SJSA1 (cell line): ENCODE measurements around the gene STK38. TPM values are rescaled to one million over a fixed set of nuclear protein-coding genes. Genes with fewer than 3 reads are reported as not detected.
"Not testable (repeated sequence)": the region's sequence is repeated elsewhere in the genome, so short reads cannot be mapped to it uniquely, and the experiment has no call there.

Source experiments
- DNase-seq, 2 experiments: peaks; one replicate each; pipeline ENCODE4 v3.0.0-alpha.2; 2015 to 2020; ENCODE audit warnings: low spot score in 2 of 2, low read depth in 1 of 2
- H3K27ac ChIP-seq: fragments of 250-450 bp; sonication (Bioruptor Pico); 2 replicates; pipeline ENCODE4 v1.5.1; 2020; ENCODE audit warnings: mild to moderate bottlenecking, moderate library complexity
- H3K27me3 ChIP-seq: fragments of 250-450 bp; sonication (Bioruptor Pico); replicated peaks from 2 replicates; pipeline ENCODE4 v1.5.1; 2020; ENCODE audit warnings: mild to moderate bottlenecking, moderate library complexity
- H3K36me3 ChIP-seq: fragments of 250-450 bp; sonication (Bioruptor Pico); 2 replicates; pipeline ENCODE4 v1.5.1; 2020; ENCODE audit warnings: mild to moderate bottlenecking
- H3K4me1 ChIP-seq: fragments of 250-450 bp; sonication (Bioruptor Pico); replicated peaks from 2 replicates; pipeline ENCODE4 v1.6.1; 2021; ENCODE audit warnings: mild to moderate bottlenecking
- H3K4me3 ChIP-seq: fragments of 250-450 bp; sonication (Bioruptor Pico); 2 replicates; pipeline ENCODE4 v1.5.1; 2020; ENCODE audit warnings: mild to moderate bottlenecking
- H3K9me3 ChIP-seq: fragments of 250-450 bp; sonication (Bioruptor Pico); replicated peaks from 2 replicates; pipeline ENCODE4 v1.5.1; 2020; ENCODE audit warnings: mild to moderate bottlenecking
- total RNA-seq: library from RNA; depleted of rRNA; stranded (reverse); fragments of >200 nt; shearing (Covaris generic); gene quantifications from 2 replicates; pipeline ENCODE4 v1.2.3, GENCODE V29; 2014

STK38 gene
- total RNA-seq, 1 experiment from 2014 or later = 39.3 TPM

DNA sequence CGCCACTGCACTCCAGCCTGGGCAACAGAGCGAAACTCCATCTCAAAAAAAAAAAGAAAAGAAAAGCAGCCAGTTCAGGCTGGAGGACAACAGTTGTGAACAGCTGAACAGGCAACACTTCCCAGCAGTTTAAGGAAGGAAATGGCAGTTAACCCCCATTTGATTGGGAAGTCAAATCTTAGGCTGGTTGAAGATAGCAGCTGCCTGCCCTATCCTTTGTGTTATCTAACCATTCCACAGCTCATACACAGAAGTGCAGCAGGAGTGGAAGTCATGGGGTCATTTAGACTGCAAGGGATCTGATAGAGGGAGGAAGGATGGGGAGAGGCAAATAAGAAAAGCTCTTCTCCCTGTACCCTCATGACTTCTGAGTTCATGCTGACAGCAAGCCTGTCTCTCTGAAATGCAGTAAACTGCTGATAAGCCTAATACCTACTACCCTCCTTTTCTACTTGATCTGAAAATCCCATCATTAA lies 69.2 kb downstream of the STK38 start:
- Histone ChIP-seq H3K4me1 (0 out of 2 replicates have a peak, but pooled peaks cover 3% of the 10 kb centered on the region), H3K36me3 (peaks cover 63% of the 10 kb centered on the region), H3K4me3 (no peak overlapping the region), H3K27me3 (no peaks in the 10 kb centered on the region), H3K9me3 (no peaks in the 10 kb centered on the region), H3K27ac (no peak overlapping the region)
- DNase-seq = no peak

- Histone ChIP-seq H3K27me3 (no peaks in the 10 kb centered on the region), H3K27ac (no peak overlapping the region), H3K4me1 (0 out of 2 replicates have a peak, but pooled peaks cover 3% of the 10 kb centered on the region), H3K4me3 (no peak overlapping the region), H3K9me3 (no peaks in the 10 kb centered on the region), H3K36me3 (peaks cover 33% of the 10 kb centered on the region)
- DNase-seq = no peak
Observed at GRCh38 chr6:36469946-36470345, 77.3 kb downstream of the STK38 start.

- Histone ChIP-seq H3K4me3 (no peak overlapping the region), H3K27ac (no peak overlapping the region), H3K9me3 (no peaks in the 10 kb centered on the region), H3K4me1 (no peaks in the 10 kb centered on the region), H3K36me3 (peaks cover 28% of the 10 kb centered on the region), H3K27me3 (no peaks in the 10 kb centered on the region)
- DNase-seq = no peak
Observed at GRCh38 chr6:36469148-36469661, 78.1 kb downstream of the STK38 start.

- DNase-seq = no peak
- Histone ChIP-seq H3K27ac (no peak overlapping the region), H3K36me3 (peaks cover 22% of the 10 kb centered on the region), H3K9me3 (no peaks in the 10 kb centered on the region), H3K4me3 (no peak overlapping the region), H3K27me3 (no peaks in the 10 kb centered on the region), H3K4me1 (peaks cover 8% of the 10 kb centered on the region)
Observed at GRCh38 chr6:36467625-36468024, 79.7 kb downstream of the STK38 start.

GRCh38 chr6:36464233-36464632 lies 83.0 kb downstream of the STK38 start:
- DNase-seq = no peak
- H3K4me3 ChIP-seq = no peak overlapping the region

GRCh38 chr6:36463676-36464075 lies 83.6 kb downstream of the STK38 start:
- H3K27ac ChIP-seq = 0 out of 2 replicates have a peak overlapping the region, but pooled peaks have one; percentile 5
- DNase-seq = no peak

More at GRCh38 chr6:36464233-36464632, 83.0 kb downstream of the STK38 start:
- H3K27me3 ChIP-seq = no peaks in the 10 kb centered on the region
- peaks cover 4% of the 10 kb centered on the region; the same call in 1 of the 2 replicates for H3K36me3 ChIP-seq
- no peaks in the 10 kb centered on the region for H3K9me3 ChIP-seq
- H3K27ac ChIP-seq = 0 out of 2 replicates have a peak overlapping the region, but pooled peaks have one; percentile 5
- H3K4me1 ChIP-seq = peaks cover 8% of the 10 kb centered on the region

GRCh38 chr6:36461646-36462045 lies 85.6 kb downstream of the STK38 start:
- DNase-seq = no peak
- peaks cover 8% of the 10 kb centered on the region for H3K4me1 ChIP-seq
- H3K9me3 ChIP-seq = no peaks in the 10 kb centered on the region
- H3K27me3 ChIP-seq = no peaks in the 10 kb centered on the region
- H3K27ac ChIP-seq = no peak overlapping the region
- peaks cover 4% of the 10 kb centered on the region for H3K36me3 ChIP-seq
- H3K4me3 ChIP-seq = no peak overlapping the region

More at GRCh38 chr6:36463676-36464075, 83.6 kb downstream of the STK38 start:
- Histone ChIP-seq H3K9me3 (no peaks in the 10 kb centered on the region), H3K27me3 (no peaks in the 10 kb centered on the region), H3K4me3 (no peak overlapping the region), H3K36me3 (peaks cover 4% of the 10 kb centered on the region; the same call in 1 of the 2 replicates), H3K4me1 (peaks cover 8% of the 10 kb centered on the region)

GRCh38 chr6:36460916-36461315 lies 86.4 kb downstream of the STK38 start:
- DNase-seq = no peak
- peaks cover 7% of the 10 kb centered on the region for H3K36me3 ChIP-seq
- H3K9me3 ChIP-seq = no peaks in the 10 kb centered on the region
- no peak overlapping the region for H3K27ac ChIP-seq
- peaks cover 8% of the 10 kb centered on the region for H3K4me1 ChIP-seq
- H3K4me3 ChIP-seq = no peak overlapping the region
- H3K27me3 ChIP-seq = no peaks in the 10 kb centered on the region

- no peak for DNase-seq
- H3K4me1 ChIP-seq = peaks cover 8% of the 10 kb centered on the region
Observed at GRCh38 chr6:36459501-36459900, 87.8 kb downstream of the STK38 start.

GRCh38 chr6:36455486-36456027 lies 91.7 kb downstream of the STK38 start:
- Histone ChIP-seq H3K27me3 (no peaks in the 10 kb centered on the region), H3K27ac (no peak overlapping the region), H3K36me3 (peaks cover 34% of the 10 kb centered on the region), H3K4me1 (no peaks in the 10 kb centered on the region), H3K9me3 (no peaks in the 10 kb centered on the region), H3K4me3 (no peak overlapping the region)
- no peak for DNase-seq

More at GRCh38 chr6:36459501-36459900, 87.8 kb downstream of the STK38 start:
- no peak overlapping the region for H3K4me3 ChIP-seq
- H3K9me3 ChIP-seq = no peaks in the 10 kb centered on the region
- H3K36me3 ChIP-seq = peaks cover 20% of the 10 kb centered on the region
- H3K27me3 ChIP-seq = no peaks in the 10 kb centered on the region
- no peak overlapping the region for H3K27ac ChIP-seq

GRCh38 chr6:36452897-36453296 lies 94.4 kb downstream of the STK38 start:
- H3K9me3 ChIP-seq, DNase-seq: not testable (repeated sequence)
- peaks cover 46% of the 10 kb centered on the region for H3K36me3 ChIP-seq

DNA sequence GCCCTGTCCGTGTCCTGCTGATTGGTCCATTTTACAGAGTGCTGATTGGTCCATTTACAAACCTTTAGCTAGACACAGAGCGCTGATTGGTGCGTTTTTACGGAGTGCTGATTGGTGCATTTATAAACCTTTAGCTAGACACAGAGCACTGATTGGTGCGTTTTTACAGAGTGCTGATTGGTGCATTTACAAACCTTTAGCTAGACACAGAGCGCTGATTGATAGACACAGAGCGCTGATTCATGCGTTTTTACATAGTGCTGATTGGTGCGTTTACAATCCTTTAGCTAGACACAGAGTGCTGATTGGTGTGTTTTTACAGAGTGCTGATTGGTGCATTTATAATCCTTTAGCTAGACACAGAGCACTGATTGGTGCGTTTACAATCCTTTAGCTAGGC lies 98.1 kb downstream of the STK38 start:
- not testable (repeated sequence) for H3K4me1 ChIP-seq, H3K4me3 ChIP-seq, H3K9me3 ChIP-seq, H3K27ac ChIP-seq, DNase-seq, H3K27me3 ChIP-seq
- peaks cover 35% of the 10 kb centered on the region for H3K36me3 ChIP-seq

More at GRCh38 chr6:36452897-36453296, 94.4 kb downstream of the STK38 start:
- H3K27me3 ChIP-seq, H3K4me3 ChIP-seq, H3K27ac ChIP-seq, H3K4me1 ChIP-seq: not testable (repeated sequence)

- peaks cover 27% of the 10 kb centered on the region for H3K36me3 ChIP-seq
- no peak for DNase-seq
- H3K27ac ChIP-seq = no peak overlapping the region
- no peaks in the 10 kb centered on the region for H3K27me3 ChIP-seq
- peaks cover 29% of the 10 kb centered on the region for H3K4me1 ChIP-seq
- no peaks in the 10 kb centered on the region for H3K9me3 ChIP-seq
- H3K4me3 ChIP-seq = no peak overlapping the region
Observed at GRCh38 chr6:36445621-36446020, 101.7 kb downstream of the STK38 start.

GRCh38 chr6:36444470-36444869 lies 102.8 kb downstream of the STK38 start:
- peaks cover 25% of the 10 kb centered on the region for H3K36me3 ChIP-seq
- H3K27me3 ChIP-seq = no peaks in the 10 kb centered on the region
- H3K9me3 ChIP-seq = no peaks in the 10 kb centered on the region
- peaks cover 31% of the 10 kb centered on the region for H3K4me1 ChIP-seq
- DNase-seq = no peak
- H3K27ac ChIP-seq = 0 out of 2 replicates have a peak overlapping the region, but pooled peaks have one; percentile 10
- peak overlapping the region; percentile 95; the same call in 1 of the 2 replicates for H3K4me3 ChIP-seq
